HG03442 (cell line): ENCODE data around the gene PGC.

Experiments used
- ATAC-seq: cut with Tn5 transposase; IDR thresholded peaks from one replicate; pipeline ENCODE4 v1.9.1; 2021; ENCODE audit warnings: mild to moderate bottlenecking, moderate library complexity; ENCODE audit not compliant: unreplicated experiment

The PGC gene

DNA sequence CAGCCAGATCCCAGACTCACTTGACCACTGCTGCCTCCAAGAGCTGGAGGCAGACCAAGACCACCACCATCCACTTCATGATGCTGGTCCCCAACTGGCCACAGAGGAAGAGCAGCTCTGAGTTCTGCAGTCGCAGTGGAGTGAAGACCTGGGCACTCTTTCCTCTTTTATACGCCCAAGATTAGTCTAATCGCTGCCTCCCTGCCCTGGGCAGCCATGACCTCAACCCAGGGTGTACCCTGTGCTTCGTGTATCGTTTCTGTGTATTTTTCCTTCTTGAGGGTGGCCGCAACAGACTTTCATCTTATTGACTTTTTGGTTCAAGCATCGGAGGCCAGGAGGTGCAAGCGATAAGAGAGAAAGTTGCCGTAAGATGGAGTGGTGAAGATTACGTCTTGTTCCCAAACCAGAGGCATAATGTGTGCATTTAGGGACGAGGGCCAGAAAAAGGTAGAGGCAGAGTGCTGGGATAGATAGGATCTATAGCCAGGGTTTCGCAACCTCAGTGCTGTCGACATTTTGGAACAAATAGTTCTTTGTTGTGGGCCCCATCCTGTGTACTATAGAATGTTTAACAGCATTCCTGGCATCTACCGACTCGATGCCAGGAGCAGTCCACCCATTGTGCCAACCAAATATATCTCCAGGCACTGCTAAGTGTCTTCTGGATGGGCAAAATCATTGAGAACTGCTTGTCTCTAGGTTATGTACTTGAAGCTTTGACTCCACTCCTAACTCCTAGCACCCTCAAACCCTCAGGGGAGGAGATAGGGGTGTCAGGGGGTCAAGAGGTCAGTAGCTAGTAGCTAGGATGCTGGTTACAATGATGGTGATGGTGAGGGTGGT lies at the start of gene PGC:
TSS of gene PGC (minus strand) at position 142 of the 846 bp plus-strand sequence. CDS start at position 79, 63 bp downstream.
- no peak for ATAC-seq

DNA sequence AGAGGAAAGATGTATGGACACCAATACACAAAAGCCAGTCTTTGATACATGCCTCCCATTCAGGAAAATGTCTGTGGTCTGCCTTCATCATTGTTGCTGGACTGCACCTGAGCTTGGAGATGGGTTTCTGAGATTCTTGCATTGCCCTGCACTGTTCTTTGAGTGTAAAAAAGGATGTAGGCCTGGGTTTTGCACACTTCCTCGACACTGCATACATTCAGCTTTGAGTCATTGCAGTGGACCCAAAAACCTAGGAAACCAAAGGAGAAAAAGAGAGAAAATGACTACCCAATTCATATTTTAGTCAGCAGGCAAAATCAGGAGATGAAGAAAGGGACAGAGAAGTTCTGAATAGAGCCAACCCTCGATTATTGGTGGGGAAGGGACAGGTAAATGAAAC lies 49.3 kb upstream of the PGC start:
- no peak for ATAC-seq

GRCh38 chr6:41791984-41792383 lies 44.8 kb upstream of the PGC start:
- ATAC-seq, result no peak

GRCh38 chr6:41791305-41791704 lies 44.1 kb upstream of the PGC start:
- ATAC-seq, result no peak

GRCh38 chr6:41790045-41790444 lies 42.8 kb upstream of the PGC start:
- no peak for ATAC-seq

DNA sequence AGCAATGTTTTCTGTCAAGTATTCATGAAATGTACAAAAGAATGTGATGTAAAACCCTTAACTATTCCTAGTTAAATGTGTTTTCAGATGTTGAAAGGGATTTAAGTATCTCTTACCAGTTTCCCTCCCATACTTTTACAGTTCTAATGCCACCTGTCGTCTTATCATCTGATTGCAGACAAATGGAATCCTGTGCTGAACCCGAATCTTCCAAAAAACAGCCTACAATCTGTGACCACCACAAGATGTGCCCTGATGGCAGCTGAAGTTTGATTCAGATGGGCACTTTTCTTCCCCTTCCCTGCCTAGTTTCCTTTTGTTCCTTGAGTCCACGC lies 42.2 kb upstream of the PGC start:
- ATAC-seq, result no peak

DNA sequence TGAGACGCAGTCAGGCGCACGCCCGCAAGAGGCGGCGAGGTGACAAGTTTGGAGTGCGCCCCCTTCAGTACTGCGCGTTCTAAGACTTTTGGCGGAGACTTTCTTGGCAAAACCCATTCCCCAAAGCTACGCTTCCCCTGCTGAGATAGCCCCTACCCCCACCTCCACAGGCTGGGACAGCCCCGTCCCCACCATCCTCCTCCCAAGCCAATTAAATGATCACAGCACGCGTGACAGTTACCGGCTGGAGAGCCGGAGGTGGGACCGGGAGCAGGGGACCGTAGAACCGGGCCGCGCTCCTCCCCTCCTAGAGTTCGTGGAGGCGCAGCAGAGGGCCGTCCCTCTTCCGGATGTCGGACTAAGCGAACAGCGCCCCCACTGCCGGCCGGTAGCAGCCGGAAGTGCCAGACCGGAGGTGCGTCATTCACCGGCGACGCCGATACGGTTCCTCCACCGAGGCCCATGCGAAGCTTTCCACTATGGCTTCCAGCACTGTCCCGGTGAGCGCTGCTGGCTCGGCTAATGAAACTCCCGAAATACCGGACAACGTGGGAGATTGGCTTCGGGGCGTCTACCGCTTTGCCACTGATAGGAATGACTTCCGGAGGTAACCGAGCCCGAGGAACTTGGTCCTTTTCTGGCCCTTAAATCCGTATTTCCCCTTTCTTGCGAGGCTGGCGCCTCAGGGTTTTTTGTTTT lies 40.2 kb upstream of the PGC start, which contains the start of gene TOMM6:
TSS of gene TOMM6 (plus strand) at position 476 of the 699 bp plus-strand sequence. CDS start at position 480, 4 bp downstream.
- peak; percentile 71 for ATAC-seq

DNA sequence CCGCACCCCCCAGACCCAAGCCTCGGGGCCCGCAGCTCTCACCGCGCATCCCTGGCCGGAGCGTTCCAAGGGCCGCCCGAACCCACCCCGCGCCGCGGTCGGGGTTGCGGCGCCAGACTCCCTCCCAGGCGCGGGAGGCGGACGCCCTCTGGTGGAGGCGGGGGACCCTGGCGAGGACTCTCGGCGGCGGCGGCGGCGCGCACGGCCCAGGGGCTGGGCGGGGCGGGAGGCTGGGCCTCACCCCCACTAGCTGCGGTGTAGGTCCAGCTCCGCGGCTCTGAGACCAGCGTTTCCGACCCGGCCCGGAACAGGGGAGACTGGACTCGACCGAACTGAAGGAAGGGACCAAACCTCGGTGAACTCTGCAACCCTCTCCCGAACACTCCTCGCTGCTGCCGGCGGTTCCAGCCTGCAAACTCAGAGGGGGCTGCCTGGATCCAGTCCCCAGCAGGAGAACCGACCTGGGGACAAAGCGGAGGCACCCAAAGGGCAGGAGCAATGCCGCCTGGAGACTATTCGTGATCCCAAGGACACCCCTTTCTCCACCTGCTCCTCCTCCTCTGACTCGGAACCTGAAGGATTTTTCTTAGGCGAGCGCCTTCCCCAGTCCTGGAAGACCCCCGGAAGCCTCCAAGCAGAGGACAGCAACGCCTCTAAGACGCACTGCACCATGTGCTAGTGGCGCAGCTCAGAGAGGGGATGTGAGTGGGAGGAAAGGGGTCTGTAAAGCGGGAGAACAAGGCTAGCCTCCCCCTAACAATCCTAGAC lies 39.4 kb upstream of the PGC start:
- ATAC-seq, result peak; percentile 61

GRCh38 chr6:41785689-41786450 lies 38.7 kb upstream of the PGC start:
- no peak for ATAC-seq

DNA sequence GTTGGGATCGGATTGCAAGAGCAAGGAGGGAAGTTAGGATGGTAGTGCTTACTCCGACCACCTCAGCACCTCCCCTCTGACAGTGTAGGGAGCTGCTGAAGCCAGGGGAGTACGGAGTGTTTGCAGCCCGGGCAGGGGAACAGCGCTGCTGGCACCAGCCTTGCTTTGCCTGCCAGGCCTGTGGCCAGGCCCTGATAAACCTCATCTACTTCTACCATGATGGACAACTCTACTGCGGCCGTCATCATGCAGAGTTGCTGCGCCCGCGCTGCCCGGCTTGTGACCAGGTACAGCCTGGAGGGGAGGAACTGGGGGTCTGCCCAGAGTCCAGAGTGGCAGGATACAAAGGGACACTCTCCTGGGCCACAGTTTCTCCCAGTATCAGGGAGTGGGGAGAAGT lies 38.1 kb upstream of the PGC start:
- no peak for ATAC-seq

GRCh38 chr6:41784581-41785171 lies 37.5 kb upstream of the PGC start:
- ATAC-seq, result no peak

- no peak for ATAC-seq
Measured at GRCh38 chr6:41783106-41783780, 36.0 kb upstream of the PGC start.

- no peak for ATAC-seq
Measured at GRCh38 chr6:41781366-41781730, 34.2 kb upstream of the PGC start.

DNA sequence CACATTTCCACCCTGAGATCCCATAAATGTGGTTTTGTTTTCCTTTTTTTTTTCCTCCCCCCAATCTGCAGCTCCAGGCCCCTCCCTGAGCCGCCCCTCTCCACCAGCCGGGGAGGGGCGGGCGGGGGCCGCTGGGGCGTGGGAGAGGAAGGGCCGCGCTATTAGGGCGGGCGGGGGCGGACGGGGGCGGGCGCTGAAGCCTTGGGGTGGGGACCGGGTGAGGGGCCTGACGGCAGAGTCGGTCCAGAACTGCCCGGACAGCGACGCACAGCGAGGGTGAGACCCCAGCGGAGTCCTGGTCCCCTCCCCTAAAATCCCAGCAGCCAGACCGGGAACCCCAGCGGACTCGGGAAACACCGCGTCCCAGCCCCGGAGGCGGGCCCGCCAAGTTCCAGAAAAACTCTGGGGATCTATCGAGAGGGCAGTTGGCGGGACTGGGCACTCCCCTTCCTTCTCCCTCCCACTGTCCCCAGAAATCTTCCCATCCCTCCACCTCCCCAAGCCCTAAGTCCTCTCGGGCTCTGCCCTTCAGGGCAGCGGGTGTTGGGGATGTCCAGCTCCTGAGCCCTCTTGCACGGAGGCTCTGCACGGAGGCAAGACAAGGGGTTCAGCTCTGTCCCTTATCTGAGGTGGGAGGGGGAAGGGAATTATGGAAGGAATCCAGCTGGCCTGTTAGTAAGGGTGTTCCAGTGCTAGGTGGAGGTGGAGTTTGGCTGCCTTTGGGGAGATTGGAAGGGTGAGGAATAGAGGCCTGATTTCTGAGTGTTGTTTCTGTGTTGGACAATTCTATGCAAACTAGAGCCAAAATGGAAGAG lies 33.6 kb upstream of the PGC start, which contains the start of gene PRICKLE4:
TSS of gene PRICKLE4 (plus strand) at position 232 of the 815 bp plus-strand sequence. CDS start 2,692 bp downstream, outside the sequence.
- ATAC-seq, result no peak

GRCh38 chr6:41779788-41780550 lies 32.8 kb upstream of the PGC start, which contains the start of gene FRS3:
FRS3 (minus strand) TSS chr6:41779900; CDS start chr6:41776987, 2,913 bp downstream.
- peak; percentile 93 for ATAC-seq

DNA sequence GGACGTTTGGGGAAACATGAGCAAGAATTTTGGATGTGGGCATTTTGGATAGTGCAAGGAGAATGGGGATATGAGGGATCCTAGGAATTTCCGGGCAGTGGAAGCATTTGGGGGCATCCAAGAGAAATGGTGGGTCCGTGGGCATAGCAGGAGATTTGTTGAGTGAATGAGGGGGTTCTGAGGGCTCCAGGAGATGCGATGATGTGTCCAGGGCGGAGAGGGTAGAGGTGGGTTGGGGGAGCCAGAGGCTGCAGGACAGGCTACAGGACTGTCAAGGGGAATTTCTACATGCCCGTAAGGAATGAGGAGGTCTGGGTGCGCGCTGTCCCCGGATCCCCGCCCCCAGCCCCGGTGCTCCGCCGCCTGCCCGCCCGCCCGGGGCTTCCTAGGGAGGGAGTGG lies 32.1 kb upstream of the PGC start:
- no peak for ATAC-seq

GRCh38 chr6:41778895-41779294 lies 31.7 kb upstream of the PGC start:
- no peak for ATAC-seq
